NCI-H526 (cell line): Measurements from ENCODE around the gene KCNQ1.

Experiments used
- DNase-seq, 2 experiments: peaks; one replicate each; lab custom pipeline; 2025; lab: John Stamatoyannopoulos, UW

The KCNQ1 gene

DNA sequence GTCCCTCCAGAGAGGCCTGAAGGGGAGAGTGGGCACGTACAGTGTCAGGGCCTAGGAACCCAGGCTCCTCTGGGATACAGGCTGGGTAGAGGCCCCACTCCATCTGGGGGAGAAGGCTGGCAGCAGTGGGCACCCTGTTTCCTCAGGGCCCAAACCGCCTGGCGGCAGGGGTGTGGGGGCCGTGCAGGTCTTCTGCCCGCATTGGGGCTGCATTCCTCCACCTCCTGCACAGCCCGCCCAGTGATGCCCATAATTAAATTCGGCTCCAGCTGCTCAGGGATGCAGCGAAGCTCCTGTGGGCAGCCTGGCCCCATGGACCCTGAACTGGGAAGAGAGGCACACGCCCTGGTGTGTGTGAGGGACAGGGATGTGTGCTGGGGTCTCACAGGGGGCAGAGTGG lies 219.6 kb downstream of the KCNQ1 start:
- DNase-seq, result no peak

DNA sequence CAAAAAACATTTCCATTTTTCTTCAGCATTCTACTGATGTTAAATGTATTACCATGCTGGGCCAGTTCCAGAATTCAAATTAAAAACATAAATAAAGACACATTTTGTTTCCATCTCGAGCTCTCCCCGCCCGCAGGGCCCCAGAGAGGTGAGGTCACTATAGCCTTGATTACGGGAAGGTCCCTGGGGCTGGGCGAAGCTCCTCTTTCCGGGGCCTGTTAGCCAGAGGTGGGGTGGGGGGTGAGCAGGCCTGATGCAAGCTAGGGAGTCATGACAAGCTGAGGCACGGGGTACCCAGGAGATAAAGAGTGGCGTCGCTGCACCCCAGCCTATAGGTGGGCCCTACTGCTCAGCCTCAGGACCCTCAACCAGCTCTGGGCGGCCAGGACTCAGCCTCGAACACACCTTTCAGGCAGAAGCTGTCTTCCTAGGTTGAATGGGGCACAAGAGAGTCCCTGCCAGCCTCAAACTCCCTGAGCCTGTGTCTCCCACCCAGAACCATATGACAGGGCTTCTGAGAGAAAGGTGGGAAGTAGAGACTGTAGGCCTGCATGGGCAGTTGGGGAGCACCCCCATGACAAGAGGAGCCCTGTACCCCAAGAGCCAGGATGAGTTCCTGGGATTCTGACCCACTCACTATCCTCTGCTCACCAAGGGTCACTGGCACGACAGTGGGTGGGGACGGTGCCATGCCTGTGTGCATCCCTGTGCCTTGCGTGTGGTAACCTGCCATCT lies 220.2 kb downstream of the KCNQ1 start:
- DNase-seq, result no peak

DNA sequence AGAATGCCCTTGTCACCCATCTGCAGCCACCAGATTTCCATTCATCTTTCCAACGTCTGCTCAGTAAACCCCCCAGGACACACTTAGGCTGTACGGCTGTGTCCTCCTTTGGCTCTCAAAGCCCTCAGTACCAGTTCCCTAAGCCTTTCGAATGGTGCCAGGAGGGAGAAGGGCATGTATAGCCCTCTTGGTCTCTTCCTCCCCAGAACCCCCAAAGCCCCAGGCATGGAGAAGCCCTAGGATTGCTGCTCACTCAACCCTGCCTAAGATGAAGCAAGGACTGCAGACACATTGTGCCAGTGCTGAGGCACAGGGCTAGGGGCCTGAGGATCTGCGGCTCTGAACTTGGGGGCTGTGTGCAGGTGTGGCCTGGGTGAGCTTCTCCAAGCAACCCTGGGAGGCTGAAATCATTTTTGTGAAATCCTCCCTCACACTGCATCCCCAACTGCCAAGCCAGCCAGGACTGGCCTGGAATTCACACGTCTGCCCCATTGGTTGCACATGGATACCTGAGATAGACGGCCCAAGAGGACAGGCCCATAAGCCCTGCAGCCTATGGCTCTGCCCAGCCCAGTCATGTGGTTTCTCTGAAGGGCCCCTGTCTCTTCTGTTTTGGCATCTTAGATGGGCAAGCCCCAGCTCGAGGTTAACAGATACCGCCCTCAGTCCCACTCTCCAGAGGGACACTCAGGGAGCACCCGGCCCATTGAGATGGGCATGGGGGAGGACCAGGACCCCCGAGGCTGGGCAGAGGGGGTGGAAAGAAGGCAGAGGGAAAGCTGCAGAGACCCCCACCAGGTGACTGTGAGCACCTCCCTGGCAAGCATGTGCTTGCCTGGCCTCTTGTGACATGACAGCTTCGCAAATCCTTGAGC lies 221.0 kb downstream of the KCNQ1 start:
- DNase-seq, result no peak

DNA sequence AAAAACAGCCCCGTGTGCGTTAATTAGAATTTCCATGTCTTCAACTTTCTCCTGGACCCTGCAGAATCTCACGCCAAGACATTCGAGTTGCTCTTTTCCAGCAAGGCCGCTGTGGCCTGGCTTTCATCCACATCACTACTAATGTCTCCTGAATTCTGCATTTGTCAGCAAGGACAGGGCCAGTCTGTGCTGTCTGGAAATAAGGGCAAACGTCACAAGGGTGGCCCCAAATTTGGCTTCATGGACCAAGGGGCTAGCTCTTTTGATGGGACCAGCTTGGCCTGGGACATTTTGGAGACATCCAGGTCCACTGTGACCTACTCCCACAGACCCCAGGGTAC lies 221.6 kb downstream of the KCNQ1 start:
- DNase-seq, result no peak

DNA sequence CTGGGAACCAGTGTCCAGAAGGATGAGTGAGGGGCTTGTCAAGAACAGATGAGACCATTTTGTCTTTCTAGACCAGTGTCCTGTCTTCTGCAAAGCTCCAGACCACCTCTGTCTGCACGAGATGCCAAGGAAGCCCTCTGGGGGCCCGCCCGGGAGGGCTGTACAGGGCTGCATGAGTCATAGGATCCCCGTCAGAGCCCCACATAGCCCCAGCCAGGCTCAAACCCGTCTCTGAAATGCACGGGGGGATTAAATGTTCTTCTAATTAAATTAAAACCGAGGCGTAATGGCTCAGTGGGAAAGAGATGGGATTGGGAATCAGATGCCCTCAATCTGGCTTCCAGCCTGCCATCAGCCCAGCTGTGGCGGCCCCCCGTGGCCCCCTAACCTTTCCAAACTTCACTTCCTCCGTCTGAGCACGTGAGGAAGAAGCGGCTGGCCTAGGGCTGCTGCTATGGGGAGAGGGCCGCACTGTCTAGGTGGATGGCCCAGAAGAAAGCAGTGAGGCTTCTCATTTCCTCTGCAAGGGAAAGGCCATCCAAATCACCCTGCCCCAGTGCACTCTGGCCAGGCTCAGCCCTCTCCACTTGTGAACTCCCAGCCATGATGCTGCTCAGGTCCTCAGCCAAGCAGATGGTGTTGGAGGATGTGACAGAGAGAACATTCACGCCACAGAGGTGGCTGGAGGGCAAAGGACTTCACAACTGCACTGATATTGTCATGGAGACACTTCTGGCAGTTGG lies 222.2 kb downstream of the KCNQ1 start:
- no peak for DNase-seq

DNA sequence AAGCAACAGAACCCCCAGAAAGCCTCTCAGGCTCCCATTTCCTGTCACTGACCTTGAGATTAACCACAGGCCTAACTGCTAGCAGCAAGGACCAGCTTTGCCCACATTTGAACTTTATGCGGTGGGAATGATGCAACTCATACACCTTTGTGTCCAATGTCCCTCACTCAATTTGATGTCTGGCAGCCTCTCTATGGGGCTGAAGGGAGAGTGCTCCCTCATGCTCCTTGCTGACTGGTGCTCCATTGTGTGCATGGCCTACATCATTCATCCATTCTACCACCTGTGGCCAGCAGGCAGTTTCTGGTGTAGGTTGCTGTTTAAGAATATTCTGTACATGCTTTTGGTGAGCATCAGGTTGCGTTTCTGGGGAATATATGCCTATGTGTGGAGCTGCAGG lies 223.1 kb downstream of the KCNQ1 start:
- DNase-seq, result no peak

DNA sequence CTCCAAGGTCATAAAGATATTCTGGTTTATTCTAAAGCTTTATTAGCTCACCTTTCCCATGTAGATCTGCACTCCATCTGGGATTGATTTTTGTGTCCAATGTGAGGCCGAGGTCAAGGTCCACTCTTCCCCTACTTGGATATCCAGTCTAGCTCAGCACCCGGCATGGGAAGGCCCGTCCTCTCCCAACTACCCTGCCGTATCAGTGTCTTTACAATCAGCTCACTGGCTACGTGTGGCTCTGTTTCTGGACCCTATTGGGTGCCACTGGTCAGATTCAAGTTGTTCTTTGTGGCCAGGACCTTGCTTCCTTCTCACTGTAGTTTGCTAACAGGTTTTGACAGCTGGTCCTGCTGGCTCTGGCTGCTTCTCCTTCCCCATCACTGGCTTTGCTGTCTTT lies 224.1 kb downstream of the KCNQ1 start:
- DNase-seq, result no peak

DNA sequence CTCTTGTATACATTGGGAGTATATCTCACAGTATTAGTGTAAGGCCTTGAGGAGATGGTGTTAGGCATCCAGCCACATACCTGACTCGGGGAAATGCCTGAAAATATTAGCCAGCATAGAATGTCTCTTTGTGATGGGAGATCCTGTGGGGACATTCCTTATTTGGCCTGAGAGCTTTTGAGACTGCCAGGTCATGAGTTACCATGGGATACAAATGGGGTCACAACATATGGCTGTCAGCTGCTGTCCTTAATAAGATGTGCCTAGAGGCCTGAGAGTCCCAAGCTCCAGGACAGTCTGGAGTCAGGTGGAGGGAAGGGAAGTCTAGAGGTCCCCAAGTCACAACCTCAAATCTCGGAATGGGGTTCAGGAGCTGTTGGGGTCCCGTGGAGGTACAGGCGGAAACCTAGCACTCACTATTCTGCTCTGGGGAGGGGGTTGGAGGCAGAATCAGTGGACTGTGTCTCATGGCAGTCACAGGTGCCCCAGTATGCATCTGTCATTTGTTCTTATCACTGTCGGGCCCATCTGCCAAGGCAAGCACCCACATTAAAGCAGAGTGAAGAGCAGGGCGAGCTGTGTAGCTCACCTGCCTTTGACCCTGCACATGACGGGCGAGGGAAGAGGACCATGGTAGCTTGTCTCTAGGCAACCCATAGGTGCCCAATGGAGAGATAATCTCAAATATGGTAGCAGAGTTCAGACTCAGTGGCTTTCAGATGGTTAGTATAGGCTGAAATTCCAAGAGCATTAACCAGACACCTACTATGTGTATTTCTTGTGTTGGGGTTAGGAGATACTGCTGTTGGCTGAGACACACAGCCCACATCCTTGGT lies 225.0 kb downstream of the KCNQ1 start:
- no peak for DNase-seq

DNA sequence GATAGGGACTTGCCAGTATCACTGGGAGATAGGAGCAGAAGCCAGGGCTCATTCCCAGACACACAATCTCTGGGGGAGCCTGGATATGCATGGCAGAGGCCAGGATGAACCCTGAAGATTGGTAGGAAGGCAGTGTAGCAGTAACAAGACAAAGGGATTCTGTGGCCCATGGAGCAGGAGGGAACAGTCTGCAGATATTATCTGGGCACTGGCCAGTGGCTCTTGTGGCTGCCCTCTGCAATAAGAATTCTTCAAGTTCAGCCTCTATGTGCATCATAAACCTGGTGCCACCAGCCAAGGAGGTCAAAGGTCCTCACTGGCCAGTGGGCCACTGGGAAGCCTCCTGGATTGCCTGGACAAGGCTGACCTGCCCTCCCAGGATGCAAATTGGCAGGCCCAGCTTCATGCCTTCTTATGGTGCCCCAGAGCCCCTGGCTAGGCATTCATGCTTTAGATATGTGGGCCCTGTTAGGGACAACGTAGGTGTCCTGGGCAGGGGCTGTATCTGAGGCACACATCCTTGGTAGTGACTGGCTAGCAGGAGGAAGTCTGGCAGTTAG lies 225.8 kb downstream of the KCNQ1 start:
- DNase-seq, result no peak

DNA sequence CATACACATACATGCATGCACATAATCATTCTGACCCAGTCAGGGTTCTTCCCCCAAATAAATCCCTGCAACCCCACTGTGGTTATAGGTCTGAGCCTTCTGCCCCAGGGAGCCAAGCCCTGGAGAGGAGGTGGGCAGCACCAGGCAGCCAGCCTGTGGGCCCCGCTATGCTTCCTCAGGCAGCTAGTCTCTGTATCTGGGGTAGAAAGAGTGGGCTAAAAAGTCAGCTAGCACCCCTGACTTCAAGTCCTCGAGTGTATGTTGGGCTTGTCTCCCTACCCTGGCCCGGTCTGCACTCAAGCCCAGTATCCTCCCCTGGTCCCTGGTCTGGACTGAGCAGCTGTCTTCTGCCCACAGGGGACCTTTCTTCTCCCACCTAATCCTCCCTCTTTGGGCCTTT lies 226.9 kb downstream of the KCNQ1 start:
- no peak for DNase-seq

DNA sequence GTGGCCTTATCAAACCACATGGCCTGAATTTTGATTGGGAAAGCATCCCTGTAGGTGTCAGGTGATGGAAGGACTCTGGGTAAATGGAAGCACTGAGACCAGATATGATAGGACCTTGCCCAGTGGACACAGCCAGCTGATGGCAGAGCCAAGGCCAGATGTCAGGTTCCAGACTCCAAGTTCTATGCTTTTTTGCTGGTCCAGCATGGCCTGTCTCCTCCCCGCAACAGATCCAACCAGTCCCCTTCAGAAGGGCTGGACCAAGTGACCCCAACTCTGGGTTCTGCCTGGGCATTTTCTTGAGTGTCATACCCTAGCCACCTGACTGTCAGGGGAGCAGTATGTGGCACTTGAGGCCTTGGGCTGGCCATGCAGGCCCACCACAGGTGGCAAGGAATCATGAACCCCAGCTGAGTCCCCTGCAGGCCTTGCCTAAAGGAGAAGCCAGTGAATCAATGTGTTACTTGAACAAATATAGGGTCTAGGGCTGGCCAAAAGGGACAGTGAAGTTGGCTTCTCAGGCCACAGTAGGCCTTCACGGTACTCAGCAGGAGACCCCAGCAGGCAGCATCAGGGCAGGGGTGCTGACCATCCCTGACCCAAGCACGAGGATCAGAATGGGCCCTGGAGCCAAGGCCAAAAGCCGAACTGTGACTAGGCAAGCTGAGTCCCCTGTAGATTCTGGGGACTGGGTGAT lies 227.9 kb downstream of the KCNQ1 start:
- DNase-seq, result no peak

DNA sequence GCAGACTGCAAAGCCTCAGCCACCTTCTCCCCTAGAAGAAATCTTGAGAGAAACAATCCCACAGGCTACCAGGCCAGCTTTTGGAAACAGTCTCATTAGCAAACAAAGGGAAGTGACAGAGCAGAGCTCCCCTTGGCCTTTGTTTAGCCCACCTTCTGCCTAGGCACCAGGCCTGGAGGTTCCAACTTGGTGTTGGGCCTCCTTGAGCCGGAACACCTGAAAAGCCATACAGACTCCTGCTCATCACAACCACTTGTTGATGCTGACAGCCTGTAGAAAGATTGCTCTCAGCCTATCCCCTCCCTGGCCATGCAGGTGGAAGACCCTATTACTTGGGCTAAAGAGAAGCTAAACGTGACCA lies 228.4 kb downstream of the KCNQ1 start:
- DNase-seq, result no peak

DNA sequence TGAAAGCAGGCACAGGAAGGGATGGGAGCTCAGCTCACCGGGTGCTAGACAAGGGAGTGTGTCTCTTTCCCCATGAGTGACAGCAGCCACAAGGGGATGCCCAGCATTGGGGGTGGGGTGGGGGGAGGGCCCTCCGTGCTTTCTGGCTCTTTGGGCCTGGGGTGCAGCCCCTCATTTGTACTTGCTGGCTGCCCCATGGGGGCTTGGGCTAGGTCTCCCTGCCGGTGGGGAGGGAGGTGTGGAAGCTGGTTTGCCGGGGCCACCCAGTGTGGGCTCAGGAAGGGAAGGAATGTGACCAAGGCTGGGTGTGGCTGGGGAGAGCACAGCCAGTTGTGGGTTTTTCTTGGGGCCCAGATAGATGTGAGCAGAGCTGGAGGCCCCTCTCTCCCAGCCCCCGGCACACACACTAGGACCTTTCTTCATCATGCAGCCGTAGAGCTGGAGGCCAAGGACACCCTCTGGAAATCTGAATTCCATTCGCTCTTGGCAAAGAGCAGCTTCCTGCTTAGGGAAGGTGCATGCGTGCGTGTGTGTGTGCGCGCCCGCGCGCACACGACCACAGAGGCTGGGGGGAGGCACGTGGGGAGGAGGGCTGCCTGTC lies 229.2 kb downstream of the KCNQ1 start:
- DNase-seq, result no peak

DNA sequence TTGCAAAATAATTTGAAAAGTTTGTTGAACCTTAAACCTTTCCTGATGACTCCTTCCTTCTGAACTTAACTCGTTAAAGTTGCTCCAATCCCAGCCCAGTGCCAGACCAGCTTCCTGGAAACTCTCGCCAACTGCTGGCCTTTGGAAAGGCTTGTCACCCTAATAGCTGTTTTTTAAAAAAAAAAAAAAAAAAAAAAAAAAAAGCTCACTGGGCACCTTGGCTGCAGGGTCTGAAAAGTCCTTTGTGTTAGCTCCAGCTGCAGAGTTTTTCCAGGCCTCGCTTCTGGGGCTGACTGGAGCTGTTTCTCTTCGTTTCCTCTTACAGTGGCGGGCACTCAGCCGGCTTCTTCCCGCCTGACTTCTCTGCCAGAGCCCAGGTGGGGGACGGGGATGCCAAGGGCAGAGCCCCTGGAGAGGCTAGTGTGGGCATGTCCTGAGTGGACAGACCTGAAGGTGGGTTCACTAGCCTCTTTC lies 229.9 kb downstream of the KCNQ1 start:
- no peak for DNase-seq

DNA sequence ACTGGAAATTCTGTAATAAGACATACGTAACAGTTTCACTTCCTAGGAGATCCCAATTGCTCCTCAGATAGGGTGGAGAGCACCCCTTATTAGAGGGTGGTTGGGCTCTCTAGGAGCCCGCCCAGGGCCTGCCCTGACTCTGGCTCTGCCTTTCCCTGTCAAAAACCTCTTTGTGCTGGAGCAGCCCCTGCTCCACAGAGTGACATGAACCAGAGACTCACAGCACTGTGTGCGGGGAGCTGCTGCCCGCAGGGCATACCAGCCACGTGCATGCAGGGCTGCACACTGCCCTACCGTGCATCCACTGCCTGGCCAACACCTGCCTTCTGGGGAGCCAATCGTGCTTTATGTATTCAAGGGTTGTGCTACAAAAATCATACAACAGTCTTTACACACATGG lies 230.7 kb downstream of the KCNQ1 start:
- no peak for DNase-seq

DNA sequence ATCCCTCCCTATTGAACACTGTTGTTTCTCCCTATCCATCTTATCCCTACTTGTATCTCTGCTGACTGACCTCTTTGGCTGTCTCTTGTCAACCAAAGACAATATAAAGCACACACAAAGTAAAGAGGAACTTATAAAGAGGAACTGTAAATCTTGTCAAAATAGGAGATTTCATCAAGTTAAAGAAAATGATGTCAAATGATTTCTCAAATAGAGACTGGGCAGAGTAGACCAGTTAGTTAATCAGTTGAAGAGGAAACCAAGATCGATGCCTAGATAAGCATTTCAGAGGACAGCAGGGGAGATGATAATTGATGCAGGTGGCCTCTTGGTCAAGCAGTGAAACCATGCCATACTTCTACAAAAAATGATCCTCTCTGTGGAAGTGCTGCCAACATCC lies 232.3 kb downstream of the KCNQ1 start:
- DNase-seq, result no peak

DNA sequence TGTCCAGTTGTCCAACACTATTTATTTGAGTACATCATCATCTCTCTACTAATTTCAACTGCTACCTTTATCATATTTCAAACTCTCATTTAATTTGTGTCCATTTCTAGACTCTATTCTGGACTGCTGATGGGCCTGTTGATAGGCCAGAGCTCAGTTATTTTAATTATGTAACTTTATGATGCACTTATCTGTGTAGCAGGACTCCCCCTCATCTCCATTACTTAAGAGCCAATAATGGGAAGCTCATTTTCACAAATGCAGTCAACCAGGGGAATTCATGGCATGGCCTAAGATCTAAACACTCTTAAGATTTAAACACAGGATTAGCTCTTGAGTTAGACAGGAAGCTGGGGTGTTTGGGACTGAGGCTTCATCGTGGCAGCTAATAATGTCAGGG lies 233.6 kb downstream of the KCNQ1 start:
- no peak for DNase-seq

DNA sequence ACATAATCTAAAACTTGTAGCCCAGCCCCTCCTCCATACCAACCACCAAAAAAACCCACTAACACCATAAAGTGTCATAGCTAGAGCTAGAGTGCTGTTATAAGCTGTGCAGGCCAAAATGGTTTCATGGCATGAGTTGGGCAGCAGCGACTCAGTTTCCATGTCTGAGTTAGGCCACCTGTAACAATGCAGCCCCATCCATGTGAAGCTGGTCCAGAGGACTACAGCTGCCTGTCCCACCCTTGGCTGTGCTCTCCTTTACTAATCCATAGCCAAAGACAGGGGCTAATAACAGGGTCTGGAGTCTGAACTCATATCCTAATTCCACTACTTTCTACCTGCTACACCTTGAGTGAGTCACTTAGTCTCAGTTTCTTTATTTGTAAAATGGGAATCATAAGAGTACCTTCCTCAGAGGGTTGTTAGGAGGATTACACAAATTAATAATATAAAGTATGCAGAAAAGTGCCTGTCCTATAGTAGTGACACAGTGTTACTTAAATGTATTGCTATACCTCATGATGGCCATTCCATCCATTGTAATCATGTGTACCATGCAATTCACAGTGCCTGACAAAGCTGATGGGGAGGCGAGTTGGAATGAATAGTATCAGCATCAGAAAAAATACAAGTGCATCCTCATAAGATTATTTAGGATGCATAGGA lies 234.3 kb downstream of the KCNQ1 start:
- DNase-seq, result no peak

DNA sequence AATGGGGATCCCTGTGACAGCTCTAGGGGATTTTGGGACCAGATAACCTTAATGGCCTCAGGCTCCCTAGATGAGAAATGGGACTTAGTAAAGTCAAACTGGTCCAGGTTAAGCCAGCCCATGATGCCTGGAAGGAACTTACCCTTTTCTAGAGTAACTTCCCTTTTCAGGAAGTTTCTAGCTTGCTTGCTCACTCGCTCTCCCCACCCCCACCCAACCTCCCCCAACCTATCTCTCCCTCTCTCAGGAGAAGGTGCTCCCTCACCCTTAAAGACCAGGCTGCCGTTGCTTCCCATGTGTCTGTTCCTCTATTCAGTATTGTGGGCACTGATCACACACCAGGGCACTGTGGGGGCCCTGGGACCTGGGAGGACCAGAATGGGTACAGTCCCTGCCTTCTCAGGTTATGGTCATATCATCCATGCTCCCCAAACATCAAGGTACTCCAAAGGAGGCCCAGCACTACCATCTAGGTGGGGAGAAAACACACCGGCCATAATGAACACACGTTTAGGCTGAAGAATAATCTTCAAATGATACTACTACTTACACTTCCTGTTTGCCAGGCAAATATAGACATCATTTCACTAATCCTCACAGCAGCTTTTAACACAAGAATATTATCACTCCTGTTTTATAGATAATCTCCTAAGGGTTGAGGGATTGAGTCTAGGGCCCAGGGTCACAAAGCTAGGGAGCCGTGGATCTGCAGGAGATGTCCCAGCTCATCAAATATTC lies 236.8 kb downstream of the KCNQ1 start:
- no peak for DNase-seq
